ENCODE data around the gene MLEC. TPM values are rescaled to one million over a fixed set of nuclear protein-coding genes. Genes with fewer than 3 reads are reported as not detected.

Gene MLEC
- total RNA-seq, 1 donor from 2014 or later = 152 TPM

DNA sequence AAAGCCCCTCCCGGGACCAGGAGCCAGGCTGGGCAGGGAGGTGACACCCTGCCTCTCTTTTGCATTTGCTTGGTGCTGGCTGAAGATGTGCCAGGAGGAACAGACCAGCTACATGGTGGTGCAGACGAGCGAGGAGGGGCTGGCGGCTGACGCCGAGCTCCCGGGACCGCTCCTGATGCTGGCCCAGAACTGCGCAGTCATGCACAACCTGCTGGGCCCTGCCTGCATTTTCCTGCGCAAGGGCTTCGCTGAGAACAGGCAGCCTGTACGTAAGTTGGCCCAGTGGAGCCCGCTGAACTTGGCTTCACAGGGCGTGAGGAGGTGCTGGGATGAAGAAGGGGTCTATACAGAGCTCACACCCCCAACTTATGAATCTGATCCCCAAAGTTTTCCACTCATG lies 30.9 kb upstream of the MLEC start:
- Histone ChIP-seq H3K79me2 (ENCODE audit: insufficient read depth, low read length) (no peaks in the 10 kb centered on the region), H3K4me1 (ENCODE audit: insufficient read depth, low read length) (no peaks in the 10 kb centered on the region), H3K27ac (ENCODE audit: low read depth, low read length) (no peak overlapping the region), H3K36me3 (ENCODE audit: insufficient read depth, low read length) (no peaks in the 10 kb centered on the region), H3K27me3 (ENCODE audit: insufficient read depth, low read length) (peaks cover 24% of the 10 kb centered on the region), H3K9ac (ENCODE audit: low read length) (no peak overlapping the region), H3K4me2 (ENCODE audit: low read length) (no peak overlapping the region), H3K4me3 (ENCODE audit: insufficient read depth, low read depth, low read length) (no peak overlapping the region), H3K9me3 (ENCODE audit: insufficient read depth, low read depth, low read length) (no peaks in the 10 kb centered on the region), H4K20me1 (ENCODE audit: insufficient read depth, low read length) (no peaks in the 10 kb centered on the region), H2AFZ (ENCODE audit: low read depth, low read length) (no peak overlapping the region)
- no peak overlapping the region for H3K27ac Mint-ChIP-seq (ENCODE audit: unreplicated experiment)
- FAIRE-seq (no peak), DNase-seq (ENCODE audit: low read depth) (no peak)
- H3K36me3 Mint-ChIP-seq (ENCODE audit: low read depth, unreplicated experiment) = no peaks in the 10 kb centered on the region
- TF ChIP-seq EZH2 (IDR thresholded peaks at IDR 0.05; ENCODE audit: insufficient read depth, low read length) = no peak
- TF ChIP-seq, protein P1, sequence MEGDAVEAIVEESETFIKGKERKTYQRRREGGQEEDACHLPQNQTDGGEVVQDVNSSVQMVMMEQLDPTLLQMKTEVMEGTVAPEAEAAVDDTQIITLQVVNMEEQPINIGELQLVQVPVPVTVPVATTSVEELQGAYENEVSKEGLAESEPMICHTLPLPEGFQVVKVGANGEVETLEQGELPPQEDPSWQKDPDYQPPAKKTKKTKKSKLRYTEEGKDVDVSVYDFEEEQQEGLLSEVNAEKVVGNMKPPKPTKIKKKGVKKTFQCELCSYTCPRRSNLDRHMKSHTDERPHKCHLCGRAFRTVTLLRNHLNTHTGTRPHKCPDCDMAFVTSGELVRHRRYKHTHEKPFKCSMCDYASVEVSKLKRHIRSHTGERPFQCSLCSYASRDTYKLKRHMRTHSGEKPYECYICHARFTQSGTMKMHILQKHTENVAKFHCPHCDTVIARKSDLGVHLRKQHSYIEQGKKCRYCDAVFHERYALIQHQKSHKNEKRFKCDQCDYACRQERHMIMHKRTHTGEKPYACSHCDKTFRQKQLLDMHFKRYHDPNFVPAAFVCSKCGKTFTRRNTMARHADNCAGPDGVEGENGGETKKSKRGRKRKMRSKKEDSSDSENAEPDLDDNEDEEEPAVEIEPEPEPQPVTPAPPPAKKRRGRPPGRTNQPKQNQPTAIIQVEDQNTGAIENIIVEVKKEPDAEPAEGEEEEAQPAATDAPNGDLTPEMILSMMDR (IDR thresholded peaks at IDR 0.05; ENCODE audit: insufficient read depth, low read depth, low read length) = no peak
- H3K9me3 Mint-ChIP-seq (ENCODE audit: unreplicated experiment) = peaks cover 2% of the 10 kb centered on the region
- no peak overlapping the region for H3K4me3 Mint-ChIP-seq (ENCODE audit: unreplicated experiment)
- peaks cover 30% of the 10 kb centered on the region for H3K27me3 Mint-ChIP-seq (ENCODE audit: low read depth, unreplicated experiment)
- H3K4me1 Mint-ChIP-seq (ENCODE audit: low read depth, unreplicated experiment) = no peaks in the 10 kb centered on the region

DNA sequence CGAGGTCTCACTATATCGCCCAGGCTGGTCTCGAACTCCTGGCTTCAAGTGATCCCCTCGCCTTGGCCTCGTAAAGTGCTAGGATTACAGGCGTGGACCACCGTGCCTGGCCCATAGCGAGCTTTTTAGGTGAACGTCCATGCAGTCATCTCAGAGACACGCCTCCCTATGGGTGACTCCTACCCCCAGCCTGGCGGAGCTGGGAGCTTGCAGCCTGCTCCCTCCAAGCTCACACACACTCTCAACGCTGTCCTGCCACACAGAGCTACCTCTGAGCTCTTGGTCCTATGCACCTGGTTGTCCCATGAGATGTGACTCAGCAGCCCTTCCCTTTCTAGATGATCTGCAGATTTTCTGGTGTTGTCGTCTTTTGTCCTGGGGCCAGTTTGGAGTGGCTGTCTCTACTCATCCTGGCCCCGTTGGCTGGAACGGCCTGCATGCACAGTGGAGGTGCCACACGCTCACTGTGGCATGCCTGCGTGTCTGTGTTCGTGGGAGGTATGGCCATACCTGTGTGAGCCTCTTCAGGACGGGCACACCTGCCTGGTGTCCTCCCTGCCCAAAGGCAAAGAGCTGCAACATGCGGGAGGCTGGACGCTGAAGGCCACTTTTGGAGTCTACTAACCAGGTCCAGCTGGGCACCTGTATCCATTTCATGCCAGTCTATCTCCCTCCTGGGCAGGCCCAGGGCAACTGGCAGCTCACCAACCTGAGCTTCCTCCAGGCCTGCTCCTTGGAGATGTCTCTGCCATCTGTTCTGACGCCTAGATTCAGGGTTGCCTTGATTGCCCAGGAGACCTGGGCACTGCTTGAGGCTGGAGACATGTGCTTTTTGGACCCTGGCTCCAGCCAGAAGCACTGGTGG lies 28.4 kb upstream of the MLEC start:
- H3K27me3 ChIP-seq (ENCODE audit: insufficient read depth, low read length) = peaks cover 2% of the 10 kb centered on the region
- no peaks in the 10 kb centered on the region for H4K20me1 ChIP-seq (ENCODE audit: insufficient read depth, low read length)
- H3K4me1 ChIP-seq (ENCODE audit: insufficient read depth, low read length) = no peaks in the 10 kb centered on the region
- Mint-ChIP-seq H3K36me3 (ENCODE audit: low read depth, unreplicated experiment) (no peaks in the 10 kb centered on the region), H3K27ac (ENCODE audit: unreplicated experiment) (no peak overlapping the region), H3K4me1 (ENCODE audit: low read depth, unreplicated experiment) (no peaks in the 10 kb centered on the region), H3K9me3 (ENCODE audit: unreplicated experiment) (peaks cover 2% of the 10 kb centered on the region), H3K4me3 (ENCODE audit: unreplicated experiment) (no peak overlapping the region), H3K27me3 (ENCODE audit: low read depth, unreplicated experiment) (peaks cover 26% of the 10 kb centered on the region)
- H3K9ac ChIP-seq (ENCODE audit: low read length) = no peak overlapping the region
- H3K9me3 ChIP-seq (ENCODE audit: insufficient read depth, low read depth, low read length) = no peaks in the 10 kb centered on the region
- no peak overlapping the region for H3K27ac ChIP-seq (ENCODE audit: low read depth, low read length)
- FAIRE-seq (no peak), DNase-seq (ENCODE audit: low read depth) (no peak)
- no peaks in the 10 kb centered on the region for H3K36me3 ChIP-seq (ENCODE audit: insufficient read depth, low read length)
- H3K4me3 ChIP-seq (ENCODE audit: insufficient read depth, low read depth, low read length) = no peak overlapping the region
- no peak overlapping the region for H3K4me2 ChIP-seq (ENCODE audit: low read length)
- TF ChIP-seq, protein P1 (IDR thresholded peaks at IDR 0.05; ENCODE audit: insufficient read depth, low read depth, low read length) = no peak
- no peak for TF ChIP-seq EZH2 (IDR thresholded peaks at IDR 0.05; ENCODE audit: insufficient read depth, low read length)
- H3K79me2 ChIP-seq (ENCODE audit: insufficient read depth, low read length) = no peaks in the 10 kb centered on the region
- no peak overlapping the region for H2AFZ ChIP-seq (ENCODE audit: low read depth, low read length)

DNA sequence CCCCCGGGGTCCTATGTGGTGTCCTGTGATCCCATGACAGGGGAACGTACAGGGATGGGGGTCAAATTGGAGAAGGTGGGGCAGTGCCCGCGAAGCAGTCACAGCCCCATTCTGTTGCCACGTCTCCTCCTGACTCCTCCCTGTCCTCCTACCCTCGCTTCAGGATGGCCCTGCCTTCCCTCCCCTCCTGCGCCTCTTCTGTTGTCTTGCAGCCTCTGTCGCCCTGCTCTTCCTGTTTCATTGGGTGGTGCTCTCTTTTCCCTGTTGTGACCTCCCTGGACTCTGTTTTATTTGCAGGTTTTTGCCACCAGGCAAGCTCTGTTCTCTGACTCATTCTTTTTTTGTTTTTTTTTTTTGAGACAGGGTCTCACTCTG lies 27.8 kb upstream of the MLEC start:
- Mint-ChIP-seq H3K27ac (ENCODE audit: unreplicated experiment) (no peak overlapping the region), H3K36me3 (ENCODE audit: low read depth, unreplicated experiment) (no peaks in the 10 kb centered on the region), H3K9me3 (ENCODE audit: unreplicated experiment) (peaks cover 2% of the 10 kb centered on the region), H3K4me1 (ENCODE audit: low read depth, unreplicated experiment) (no peaks in the 10 kb centered on the region), H3K4me3 (ENCODE audit: unreplicated experiment) (no peak overlapping the region), H3K27me3 (ENCODE audit: low read depth, unreplicated experiment) (peaks cover 32% of the 10 kb centered on the region)
- H3K9ac ChIP-seq (ENCODE audit: low read length) = no peak overlapping the region
- H3K4me3 ChIP-seq (ENCODE audit: insufficient read depth, low read depth, low read length) = no peak overlapping the region
- no peaks in the 10 kb centered on the region for H3K9me3 ChIP-seq (ENCODE audit: insufficient read depth, low read depth, low read length)
- H3K4me2 ChIP-seq (ENCODE audit: low read length) = no peak overlapping the region
- H3K4me1 ChIP-seq (ENCODE audit: insufficient read depth, low read length) = no peaks in the 10 kb centered on the region
- DNase-seq (ENCODE audit: low read depth) = no peak
- H3K27ac ChIP-seq (ENCODE audit: low read depth, low read length) = no peak overlapping the region
- peaks cover under 1% of the 10 kb centered on the region for H3K27me3 ChIP-seq (ENCODE audit: insufficient read depth, low read length)
- TF ChIP-seq, protein P1 (IDR thresholded peaks at IDR 0.05; ENCODE audit: insufficient read depth, low read depth, low read length) = no peak
- no peak for TF ChIP-seq EZH2 (IDR thresholded peaks at IDR 0.05; ENCODE audit: insufficient read depth, low read length)
- H4K20me1 ChIP-seq (ENCODE audit: insufficient read depth, low read length) = no peaks in the 10 kb centered on the region
- H3K36me3 ChIP-seq (ENCODE audit: insufficient read depth, low read length) = no peaks in the 10 kb centered on the region
- no peak overlapping the region for H2AFZ ChIP-seq (ENCODE audit: low read depth, low read length)
- H3K79me2 ChIP-seq (ENCODE audit: insufficient read depth, low read length) = no peaks in the 10 kb centered on the region
- FAIRE-seq = no peak
